Heart right ventricle (tissue), 16 donors: Measurements from ENCODE around the gene TMEM91. TPM values are rescaled to one million over a fixed set of nuclear protein-coding genes. Genes with fewer than 3 reads are reported as not detected.

Experiments used
- ATAC-seq, 8 donors: fragments of 200-7000 bp; cut with Tn5 transposase; one replicate each; pipeline ENCODE4 v1.9.1; 2020; ENCODE audit warnings: mild to moderate bottlenecking in 8 of 8, moderate library complexity in 8 of 8, moderate number of reproducible peaks in 1 of 8
- DNase-seq, 2 donors: peaks; one replicate each; pipeline ENCODE4 v3.0.0-alpha.2; 2020
- H3K27ac ChIP-seq, 10 donors: fragments of 200-600 bp; sonication (generic) in 2 of 10; one replicate each; pipeline versions ENCODE4 v1.5.0 to v1.8.0; 2020 to 2022; ENCODE audit warnings: mild to moderate bottlenecking in 3 of 10
- H3K27me3 ChIP-seq, 7 donors: fragments of 200-600 bp; one replicate each; pipeline ENCODE4 v1.8.0; 2021 to 2022; ENCODE audit warnings: mild to moderate bottlenecking in 2 of 7
- H3K36me3 ChIP-seq, 9 donors: fragments of 200-600 bp; sonication (generic) in 1 of 9; one replicate each; pipeline versions ENCODE4 v1.5.0 to v1.8.0; 2020 to 2022; ENCODE audit warnings: mild to moderate bottlenecking in 2 of 9
- H3K4me1 ChIP-seq, 9 donors: fragments of 200-600 bp; sonication (generic) in 1 of 9; one replicate each; pipeline versions ENCODE4 v1.5.0 to v1.8.0; 2020 to 2022; ENCODE audit warnings: mild to moderate bottlenecking in 4 of 9
- H3K4me3 ChIP-seq, 10 donors: fragments of 200-600 bp; sonication (generic) in 2 of 10; one replicate each; pipeline versions ENCODE4 v1.5.0 to v1.8.0; 2020 to 2022; ENCODE audit warnings: mild to moderate bottlenecking in 7 of 10, moderate library complexity in 2 of 10
- H3K9me3 ChIP-seq, 11 donors: fragments of 200-600 bp in 10 of 11; sonication (generic) in 2 of 11; one replicate each; pipeline versions ENCODE4 v1.5.0 to v1.8.0; 2013 to 2022; ENCODE audit warnings: mild to moderate bottlenecking in 2 of 11, control low read depth in 1 of 11, moderate library complexity in 1 of 11
- WGBS, 2 donors: extraction: QIAGEN DNeasy Blood & Tissue Kit; methylation state at CpG; one replicate each; pipeline ENCODE4 v1.1.7; 2013; ENCODE audit warnings: inconsistent platforms in 1 of 2; 5-methylcytosine and 5-hydroxymethylcytosine counted together
- intact Hi-C, 10 donors: fragments of 100-400 bp; cut with DNase I; formaldehyde crosslinking; loops; one replicate each; pipeline versions ENCODE4 v1.11.1 to v1.14.2; 2022
- polyA plus RNA-seq, 2 donors: library from polyadenylated mRNA; stranded (reverse); fragments of 200-250 nt; gene quantifications; one replicate each; pipeline ENCODE4 v1.2.3, GENCODE V29; 2013
- total RNA-seq, 10 donors: library from RNA; stranded (reverse); fragmentation: NEBNext Ultra II Directional in 3 of 10; extraction: Animal tissue kit (Norgen Biotek cat#: 25700) in 3 of 10; gene quantifications; one replicate each; pipeline versions ENCODE4 v1.2.1 to v1.2.4, GENCODE V29; 2021 to 2023
- TF ChIP-seq, protein P1 (sequence below), 9 donors: fragments of 200-600 bp; sonication (generic) in 2 of 9; IDR thresholded peaks; one replicate each; pipeline versions ENCODE4 v1.5.0 to v1.8.0; 2021 to 2022; ENCODE audit warnings: antibody characterized with exemption in 9 of 9, mild to moderate bottlenecking in 5 of 9, moderate library complexity in 1 of 9
- donor health status: Arrhythmogenic right ventricular cardiomyopathy.
- donor health status: ischemic (EF 13 %, LVEDD 7.1; RV severe dilation, severe dysfunction).
- donor health status: healthy with polysubstance abuse.
- donor health status: DM: no; HTN: yes; CAD: no.
- donor health status: DM: no; HTN: no; CAD: no.
- donor health status: ischemic (EF 25% LVEDD 6.9; RV normal size, moderate dysfunction).
- donor health status: ischemic (EF 25% LVEDD 5.7; RV mildly dilated, moderate dysfunction).
- donor health status: healthy.
- donor health status: DM: yes; HTN: yes; CAD: no.
- donor health status: Ischemic cardiomyopathy.
- donor health status: ischemic (EF 35%, LVEDD 5.7; RV mildly dilated, moderate dysfunction).
- donor health status: nonischemic (EF 11% LVEDD 7.7; RV severe dilation, severe dysfunction).
- donor health status: DM: yes; HTN: yes; CAD: no.
- donor health status: PGD.
- donor health status: ischemic (EF 29% LVEDD 5.4; RV normal size, mild dysfunction).
- donor health status: nonischemic (EF 23%, LVEDD 6.1; RV moderate dilation, normal function).

TMEM91 gene
- total and polyA plus RNA-seq, 12 donors: 1.2 to 11.3 (median 2.1) TPM

DNA sequence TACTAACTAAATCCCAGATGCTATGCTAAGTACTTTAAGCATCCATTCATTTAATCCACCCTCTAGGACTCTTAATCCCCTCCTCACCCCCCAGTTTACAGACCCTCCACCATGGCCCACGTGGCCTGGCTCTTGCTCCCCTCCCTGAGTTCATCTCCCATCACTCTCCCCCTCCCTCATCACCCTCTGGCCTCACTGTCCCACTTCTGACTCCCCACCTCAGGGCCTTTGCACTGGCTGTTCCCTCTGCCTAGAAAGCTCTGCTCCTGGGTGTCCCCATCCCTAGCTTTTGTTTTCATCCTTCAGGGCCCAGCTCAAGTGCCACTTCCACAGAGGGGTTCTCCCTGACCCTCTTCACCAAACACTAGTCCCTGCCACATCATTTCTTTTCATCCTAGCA is 16.6 kb upstream of the TMEM91 start:
- Histone ChIP-seq H3K9me3 (no peaks in the 10 kb centered on the region), H3K27ac (no peak overlapping the region), H3K4me1 (peaks cover 2 to 57% (median 11%) of the 10 kb centered on the region in 9 donors), H3K36me3 (peaks cover 0 to 6% (median 0%) of the 10 kb centered on the region in 9 donors), H3K4me3 (no peak overlapping the region), H3K27me3 (no peaks in the 10 kb centered on the region)
- ATAC-seq (no peak), DNase-seq (no peak)
- TF ChIP-seq, protein P1, sequence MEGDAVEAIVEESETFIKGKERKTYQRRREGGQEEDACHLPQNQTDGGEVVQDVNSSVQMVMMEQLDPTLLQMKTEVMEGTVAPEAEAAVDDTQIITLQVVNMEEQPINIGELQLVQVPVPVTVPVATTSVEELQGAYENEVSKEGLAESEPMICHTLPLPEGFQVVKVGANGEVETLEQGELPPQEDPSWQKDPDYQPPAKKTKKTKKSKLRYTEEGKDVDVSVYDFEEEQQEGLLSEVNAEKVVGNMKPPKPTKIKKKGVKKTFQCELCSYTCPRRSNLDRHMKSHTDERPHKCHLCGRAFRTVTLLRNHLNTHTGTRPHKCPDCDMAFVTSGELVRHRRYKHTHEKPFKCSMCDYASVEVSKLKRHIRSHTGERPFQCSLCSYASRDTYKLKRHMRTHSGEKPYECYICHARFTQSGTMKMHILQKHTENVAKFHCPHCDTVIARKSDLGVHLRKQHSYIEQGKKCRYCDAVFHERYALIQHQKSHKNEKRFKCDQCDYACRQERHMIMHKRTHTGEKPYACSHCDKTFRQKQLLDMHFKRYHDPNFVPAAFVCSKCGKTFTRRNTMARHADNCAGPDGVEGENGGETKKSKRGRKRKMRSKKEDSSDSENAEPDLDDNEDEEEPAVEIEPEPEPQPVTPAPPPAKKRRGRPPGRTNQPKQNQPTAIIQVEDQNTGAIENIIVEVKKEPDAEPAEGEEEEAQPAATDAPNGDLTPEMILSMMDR (IDR thresholded peaks at IDR 0.05): no peak
- intact Hi-C loops: loop anchor here in 5 of 10 donors (5.0 to 10.0 kb wide), 5 partner anchors 33 to 97 kb away; partner anchors contain the start of genes DMAC2 (in 1 of the 5) and HNRNPUL1 (in 1 of the 5)
- WGBS, 2 donors: 96 to 97% methylated on average over 1 of the region's 1 CpG

DNA sequence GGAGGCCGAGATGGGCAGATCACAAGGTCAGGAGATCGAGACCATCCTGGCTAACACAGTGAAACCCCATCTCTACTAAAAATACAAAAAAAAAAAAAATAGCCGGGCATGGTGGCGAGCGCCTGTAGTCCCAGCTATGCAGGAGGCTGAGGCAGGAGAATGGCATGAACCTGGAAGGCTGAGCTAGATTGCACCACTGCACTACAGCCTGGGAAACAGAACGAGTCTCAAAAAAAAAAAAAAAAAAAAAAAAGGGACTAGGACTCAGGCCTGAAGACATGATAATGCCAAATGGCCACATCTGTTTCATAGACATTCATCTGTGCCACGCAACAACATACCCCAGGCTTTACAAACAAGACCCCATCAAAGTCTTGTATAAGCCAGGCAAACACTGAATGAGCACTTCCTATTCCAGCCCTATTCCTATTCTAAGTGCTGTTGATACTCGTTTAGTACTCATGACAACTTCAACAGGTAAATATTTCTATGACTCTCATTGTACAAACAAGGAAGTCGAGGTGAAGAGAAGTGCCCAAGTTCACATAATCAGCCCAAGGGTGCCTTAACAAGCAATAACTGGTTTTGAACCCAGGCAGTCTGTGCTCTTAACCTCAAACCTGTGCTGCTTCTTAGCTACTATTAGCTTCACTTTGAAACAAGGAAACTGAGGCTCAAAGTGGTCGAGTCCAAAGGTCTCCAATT is 14.0 kb upstream of the TMEM91 start:
- intact Hi-C loops: loop anchor here in 2 of 10 donors (5.0 kb wide), 2 partner anchors 40 to 100 kb away; partner anchors contain the start of gene HNRNPUL1 (in 1 of the 2)
- ATAC-seq (no peak), DNase-seq (no peak)
- no peaks in the 10 kb centered on the region for H3K27me3 ChIP-seq
- H3K4me3 ChIP-seq: no peak overlapping the region
- H3K9me3 ChIP-seq: no peaks in the 10 kb centered on the region
- peaks cover 2 to 56% (median 15%) of the 10 kb centered on the region in 9 donors for H3K4me1 ChIP-seq
- TF ChIP-seq, protein P1 (IDR thresholded peaks at IDR 0.05): no peak
- 92 to 93% methylated on average over 9 to 10 of the region's 10 CpGs for WGBS, 2 donors
- H3K27ac ChIP-seq: peak overlapping the region in 1 of 10 donors; percentile 5
- peaks cover 0 to 6% (median 0%) of the 10 kb centered on the region in 9 donors for H3K36me3 ChIP-seq

DNA sequence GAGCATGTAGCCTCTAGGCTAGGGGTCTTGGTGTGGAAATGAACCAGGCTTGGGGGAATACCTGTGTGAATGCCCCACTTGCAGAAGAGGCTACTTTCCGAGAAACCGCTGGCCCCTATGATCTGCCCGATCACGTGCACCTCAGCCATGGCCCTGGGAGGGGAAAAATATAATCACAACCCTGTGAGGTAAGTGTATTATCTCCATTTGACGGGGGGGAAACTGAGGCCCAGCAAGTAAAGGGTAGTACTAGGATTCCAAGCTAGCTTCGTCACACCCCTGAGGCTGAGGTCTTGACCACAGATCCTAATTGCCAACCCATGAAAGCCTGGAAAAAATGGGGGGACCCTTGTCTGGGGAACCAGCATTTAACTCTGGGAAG is 13.0 kb upstream of the TMEM91 start:
- TF ChIP-seq, protein P1 (IDR thresholded peaks at IDR 0.05): no peak
- no peaks in the 10 kb centered on the region for H3K27me3 ChIP-seq
- H3K9me3 ChIP-seq: no peaks in the 10 kb centered on the region
- peak overlapping the region; percentile 20 to 89 (median 71) for H3K4me3 ChIP-seq
- peaks cover 2 to 56% (median 15%) of the 10 kb centered on the region in 9 donors for H3K4me1 ChIP-seq
- peak overlapping the region; percentile 75 to 99 (median 97) for H3K27ac ChIP-seq
- ATAC-seq: no peak
- WGBS, 2 donors: 43 to 48% methylated on average over 6 of the region's 6 CpGs
- peaks cover 0 to 6% (median 0%) of the 10 kb centered on the region in 9 donors for H3K36me3 ChIP-seq
- intact Hi-C loops: loop anchor here in 3 of 10 donors (1.0 to 5.0 kb wide), 3 partner anchors 41 to 101 kb away; partner anchors contain the start of gene HNRNPUL1 (in 1 of the 3)
- no peak for DNase-seq

DNA sequence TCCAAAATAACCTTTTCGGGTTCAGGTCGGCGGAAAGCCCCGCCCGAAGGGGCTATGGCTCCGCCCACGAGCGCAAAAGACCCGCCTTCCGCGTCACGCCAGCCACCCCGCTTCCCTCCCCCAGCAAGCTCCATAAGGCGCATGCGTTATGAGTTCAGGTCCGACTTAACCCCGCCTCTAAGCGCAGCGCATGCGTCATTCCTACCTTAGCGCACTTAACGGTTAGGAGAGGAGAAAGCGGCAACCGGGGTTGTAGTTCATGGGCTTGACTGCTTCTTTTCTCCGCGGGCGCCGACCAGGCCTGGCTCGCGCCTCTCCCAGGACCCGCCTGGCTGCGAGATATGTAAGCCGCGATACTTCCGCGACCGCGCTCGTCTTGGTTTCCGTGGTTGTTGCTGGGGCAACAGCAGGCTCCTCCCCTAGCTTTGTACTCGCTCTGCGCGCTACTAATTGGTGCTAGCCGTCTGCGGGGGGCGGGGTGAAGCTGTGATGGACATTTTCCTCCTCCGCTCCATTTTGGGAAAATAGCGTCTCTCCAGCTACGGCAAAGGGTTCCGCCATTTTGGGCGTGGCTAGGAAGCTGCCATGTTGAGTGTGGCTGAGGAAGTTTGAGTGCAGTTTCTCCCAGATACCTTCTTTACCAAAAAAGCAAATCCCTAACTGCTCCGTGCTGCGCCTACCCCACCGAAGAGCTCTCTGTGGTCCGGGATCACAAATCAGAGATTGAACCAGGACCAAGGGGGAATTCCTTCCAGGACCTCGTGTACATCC is 12.4 kb upstream of the TMEM91 start, which contains the start of gene B9D2:
TSS of gene B9D2 (minus strand) at position 397 of the 771 bp plus-strand sequence. CDS start 630 bp downstream, outside the sequence.
- ATAC-seq: peak; percentile 96 to 98 (median 98)
- H3K4me3 ChIP-seq: peak within 1 kb of the TSS; percentile 20 to 89 (median 71)
- H3K36me3 ChIP-seq: peaks cover 0 to 6% (median 0%) of the 10 kb centered on the region in 9 donors
- TF ChIP-seq, protein P1 (IDR thresholded peaks at IDR 0.05): no peak
- H3K27ac ChIP-seq: peak within 1 kb of the TSS; percentile 75 to 99 (median 97)
- peak; percentile 96 to 99 for DNase-seq
- intact Hi-C loops: loop anchor here in 3 of 10 donors (1.0 to 5.0 kb wide), 5 partner anchors 31 to 102 kb away; partner anchors contain the start of genes BCKDHA (in 1 of the 3), EXOSC5 (in 1 of the 3) and HNRNPUL1 (in 1 of the 3)
- no peaks in the 10 kb centered on the region for H3K27me3 ChIP-seq
- WGBS, 2 donors: 0 to 1% methylated on average over 56 of the region's 56 CpGs
- H3K9me3 ChIP-seq: no peaks in the 10 kb centered on the region
- H3K4me1 ChIP-seq: peaks cover 2 to 59% (median 15%) of the 10 kb centered on the region in 9 donors
